HL-60/S4 treated with retinoic acid at 250 ng/mL for 4 days and 3 days (cell line): ENCODE results near the gene SLC44A1.

Experiments used
- in situ Hi-C: fragments of 300-500 bp; cut with MboI; formaldehyde crosslinking; loops from 2 replicates; pipeline ENCODE4 v1.7.0; 2022; ENCODE audit warnings: low sequenced_read_pairs

SLC44A1 gene

GRCh38 chr9:105297442-105298075 is 53.1 kb downstream of the SLC44A1 start:
- in situ Hi-C loops, result no loop called here

GRCh38 chr9:105299190-105299854 is 54.9 kb downstream of the SLC44A1 start:
- in situ Hi-C loops, result no loop called here

- in situ Hi-C loops, result no loop called here
Observed at GRCh38 chr9:105302728-105303127, 58.3 kb downstream of the SLC44A1 start.

- in situ Hi-C loops, result no loop called here
Observed at GRCh38 chr9:105305856-105306255, 61.4 kb downstream of the SLC44A1 start.

- in situ Hi-C loops, result no loop called here
Observed at GRCh38 chr9:105306351-105307140, 62.1 kb downstream of the SLC44A1 start.

GRCh38 chr9:105307591-105308130 is 63.2 kb downstream of the SLC44A1 start:
- in situ Hi-C loops, result no loop called here

- in situ Hi-C loops, result no loop called here
Observed at GRCh38 chr9:105308461-105309341, 64.2 kb downstream of the SLC44A1 start.

GRCh38 chr9:105309531-105309931 is 65.1 kb downstream of the SLC44A1 start:
- in situ Hi-C loops, result no loop called here

- in situ Hi-C loops, result no loop called here
Observed at GRCh38 chr9:105311306-105311705, 66.9 kb downstream of the SLC44A1 start.

GRCh38 chr9:105313238-105313637 is 68.8 kb downstream of the SLC44A1 start:
- in situ Hi-C loops, result no loop called here

- in situ Hi-C loops, result no loop called here
Observed at GRCh38 chr9:105316703-105317102, 72.3 kb downstream of the SLC44A1 start.

- in situ Hi-C loops, result no loop called here
Observed at GRCh38 chr9:105318729-105319191, 74.3 kb downstream of the SLC44A1 start.

- in situ Hi-C loops, result no loop called here
Observed at GRCh38 chr9:105319202-105319813, 74.9 kb downstream of the SLC44A1 start.

GRCh38 chr9:105320568-105320967 is 76.1 kb downstream of the SLC44A1 start:
- in situ Hi-C loops, result no loop called here

GRCh38 chr9:105328296-105328695 is 83.8 kb downstream of the SLC44A1 start:
- in situ Hi-C loops, result no loop called here

GRCh38 chr9:105328872-105329718 is 84.6 kb downstream of the SLC44A1 start:
- in situ Hi-C loops, result no loop called here

GRCh38 chr9:105329719-105330062 is 85.2 kb downstream of the SLC44A1 start:
- in situ Hi-C loops, result no loop called here

- in situ Hi-C loops, result no loop called here
Observed at GRCh38 chr9:105330201-105330600, 85.8 kb downstream of the SLC44A1 start.

GRCh38 chr9:105330755-105331154 is 86.3 kb downstream of the SLC44A1 start:
- in situ Hi-C loops, result no loop called here
